Spinal cord (tissue), 10 donors: Measurements from ENCODE around the gene TMEM267. TPM values are rescaled to one million over a fixed set of nuclear protein-coding genes. Genes with fewer than 3 reads are reported as not detected.
"Not testable (repeated sequence)": the region's sequence is repeated elsewhere in the genome, so short reads cannot be mapped to it uniquely, and the experiment has no call there.

ENCODE experiments used
- DNase-seq, 6 donors: peaks; one replicate each; pipeline versions ENCODE4 v3.0.0 to v3.0.0-alpha.2; 2013 to 2015; ENCODE audit warnings: low spot score in 6 of 6, low read depth in 4 of 6
- H3K27ac ChIP-seq: one replicate; pipeline ENCODE4 v1.5.1; 2013; ENCODE audit warnings: low read depth, low read length, control low read depth
- H3K27me3 ChIP-seq: one replicate; pipeline ENCODE4 v1.6.1; 2013; ENCODE audit warnings: low read length; ENCODE audit not compliant: control insufficient read depth, insufficient read depth
- H3K36me3 ChIP-seq: one replicate; pipeline ENCODE4 v1.6.1; 2013; ENCODE audit warnings: low read length; ENCODE audit not compliant: control insufficient read depth, insufficient read depth
- H3K4me1 ChIP-seq: one replicate; pipeline ENCODE4 v1.6.1; 2013; ENCODE audit warnings: low read length; ENCODE audit not compliant: control insufficient read depth, insufficient read depth
- H3K4me3 ChIP-seq: one replicate; pipeline ENCODE4 v1.5.1; 2013; ENCODE audit warnings: low read depth, low read length, control low read depth
- H3K9me3 ChIP-seq: one replicate; pipeline ENCODE4 v1.6.1; 2013; ENCODE audit warnings: low read length; ENCODE audit not compliant: control insufficient read depth, insufficient read depth
- WGBS: methylation state at CpG from one replicate; pipeline ENCODE4 v1.1.5; 2013; ENCODE audit warnings: missing lambda C conversion rate; ENCODE audit not compliant: insufficient coverage; 5-methylcytosine and 5-hydroxymethylcytosine counted together
- polyA plus RNA-seq, 2 donors: library from polyadenylated mRNA; unstranded; fragments of 120-200 nt; gene quantifications; one replicate each; pipeline ENCODE4 v1.2.1, GENCODE V29; 2013; ENCODE audit not compliant: insufficient read length in 2 of 2
- total RNA-seq, 2 donors: library from RNA; depleted of rRNA in 1 of 2; stranded (reverse); fragments of 120-200 nt in 1 of 2; fragments of >200 nt in 1 of 2; gene quantifications; one replicate each; pipeline versions ENCODE4 v1.2.3 to v1.2.4, GENCODE V29; 2013 to 2014
- donor health status: healthy.

Gene TMEM267
- total and polyA plus RNA-seq, 4 donors = 12.2 to 32.1 (median 14.5) TPM

GRCh38 chr5:43425983-43426382 is 57.7 kb downstream of the TMEM267 start:
- Histone ChIP-seq H3K27ac (no peak overlapping the region), H3K4me1 (no peaks in the 10 kb centered on the region), H3K36me3 (no peaks in the 10 kb centered on the region), H3K4me3 (no peak overlapping the region), H3K9me3 (no peaks in the 10 kb centered on the region), H3K27me3 (no peaks in the 10 kb centered on the region)
- no peak for DNase-seq
- 100% methylated on average over 2 of the region's 2 CpGs for WGBS

GRCh38 chr5:43423086-43423485 is 60.6 kb downstream of the TMEM267 start:
- H3K4me3 ChIP-seq, H3K36me3 ChIP-seq, H3K4me1 ChIP-seq, H3K27ac ChIP-seq, DNase-seq, H3K9me3 ChIP-seq, H3K27me3 ChIP-seq: not testable (repeated sequence)
- WGBS = 77% methylated on average over 4 of the region's 6 CpGs

GRCh38 chr5:43422143-43422542 is 61.5 kb downstream of the TMEM267 start:
- 50% methylated on average over 1 of the region's 2 CpGs for WGBS

GRCh38 chr5:43421450-43422133 is 62.1 kb downstream of the TMEM267 start:
- H3K9me3 ChIP-seq = no peaks in the 10 kb centered on the region
- DNase-seq = no peak
- H3K4me1 ChIP-seq = no peaks in the 10 kb centered on the region
- 93% methylated on average over 4 of the region's 7 CpGs for WGBS
- H3K27me3 ChIP-seq = no peaks in the 10 kb centered on the region
- H3K4me3 ChIP-seq = no peak overlapping the region
- no peaks in the 10 kb centered on the region for H3K36me3 ChIP-seq
- H3K27ac ChIP-seq = no peak overlapping the region

More at GRCh38 chr5:43422143-43422542, 61.5 kb downstream of the TMEM267 start:
- no peaks in the 10 kb centered on the region for H3K36me3 ChIP-seq
- no peaks in the 10 kb centered on the region for H3K9me3 ChIP-seq
- no peak overlapping the region for H3K4me3 ChIP-seq
- no peak overlapping the region for H3K27ac ChIP-seq
- H3K4me1 ChIP-seq = no peaks in the 10 kb centered on the region
- peak in 1 of 6 donors; percentile 25 for DNase-seq
- no peaks in the 10 kb centered on the region for H3K27me3 ChIP-seq

- no peak overlapping the region for H3K4me3 ChIP-seq
- no peaks in the 10 kb centered on the region for H3K9me3 ChIP-seq
- no peaks in the 10 kb centered on the region for H3K27me3 ChIP-seq
- H3K36me3 ChIP-seq = no peaks in the 10 kb centered on the region
- no peak for DNase-seq
- 83% methylated on average over 1 of the region's 4 CpGs for WGBS
- no peak overlapping the region for H3K27ac ChIP-seq
- no peaks in the 10 kb centered on the region for H3K4me1 ChIP-seq
These were observed 63.4 kb downstream of the TMEM267 start for GRCh38 chr5:43420241-43420640.

- Histone ChIP-seq H3K27ac (no peak overlapping the region), H3K4me1 (no peaks in the 10 kb centered on the region), H3K9me3 (no peaks in the 10 kb centered on the region), H3K36me3 (no peaks in the 10 kb centered on the region), H3K27me3 (no peaks in the 10 kb centered on the region), H3K4me3 (no peak overlapping the region)
- 92% methylated on average over 2 of the region's 2 CpGs for WGBS
- no peak for DNase-seq
These were observed 65.1 kb downstream of the TMEM267 start for GRCh38 chr5:43418561-43418960.

- WGBS = 30% methylated on average over 2 of the region's 3 CpGs
- Histone ChIP-seq H3K27ac (no peak overlapping the region), H3K27me3 (no peaks in the 10 kb centered on the region), H3K36me3 (no peaks in the 10 kb centered on the region), H3K4me1 (no peaks in the 10 kb centered on the region), H3K9me3 (no peaks in the 10 kb centered on the region), H3K4me3 (no peak overlapping the region)
- DNase-seq = no peak
These were observed 66.8 kb downstream of the TMEM267 start for GRCh38 chr5:43416803-43417394.

- H3K4me1 ChIP-seq = no peaks in the 10 kb centered on the region
- H3K27me3 ChIP-seq = no peaks in the 10 kb centered on the region
- WGBS = no CpG with 5 or more reads among the region's 3 CpGs
- no peak overlapping the region for H3K27ac ChIP-seq
- H3K4me3 ChIP-seq = no peak overlapping the region
- no peaks in the 10 kb centered on the region for H3K9me3 ChIP-seq
- no peak for DNase-seq
- no peaks in the 10 kb centered on the region for H3K36me3 ChIP-seq
These were observed 67.5 kb downstream of the TMEM267 start for GRCh38 chr5:43415935-43416802.

GRCh38 chr5:43413966-43414365 is 69.7 kb downstream of the TMEM267 start:
- H3K36me3 ChIP-seq = no peaks in the 10 kb centered on the region
- H3K9me3 ChIP-seq = no peaks in the 10 kb centered on the region
- no CpG with 5 or more reads among the region's 2 CpGs for WGBS
- H3K27ac ChIP-seq = no peak overlapping the region
- no peaks in the 10 kb centered on the region for H3K4me1 ChIP-seq
- H3K27me3 ChIP-seq = no peaks in the 10 kb centered on the region
- no peak for DNase-seq
- no peak overlapping the region for H3K4me3 ChIP-seq
